HTERT RPE-1 (cell line): Measurements from ENCODE around the gene TMEM253.

Experiments used
- in situ Hi-C: fragments of 300-500 bp; cut with MboI; formaldehyde crosslinking; loops from 4 replicates; pipeline ENCODE4 v1.14.3; 2020; ENCODE audit warnings: low sequenced_read_pairs

The TMEM253 gene

GRCh38 chr14:21100931-21101330 is at the start of gene TMEM253:
TSS of gene TMEM253 (plus strand) at chr14:21101066. CDS start at chr14:21101344, 278 bp downstream.
- in situ Hi-C loops = no loop called here

- in situ Hi-C loops = no loop called here
Observed at GRCh38 chr14:21053184-21054122, 47.4 kb upstream of the TMEM253 start.

- in situ Hi-C loops = no loop called here
Observed at GRCh38 chr14:21054123-21054767, 46.6 kb upstream of the TMEM253 start.

GRCh38 chr14:21054768-21055145 is 46.1 kb upstream of the TMEM253 start:
- in situ Hi-C loops = no loop called here

GRCh38 chr14:21055432-21056117 is 45.3 kb upstream of the TMEM253 start:
- in situ Hi-C loops = no loop called here

GRCh38 chr14:21056520-21057163 is 44.2 kb upstream of the TMEM253 start:
- in situ Hi-C loops = no loop called here

- in situ Hi-C loops = no loop called here
Observed at GRCh38 chr14:21057803-21058675, 42.8 kb upstream of the TMEM253 start, which contains the start of gene RNASE8. TSS of gene RNASE8 (plus strand) at chr14:21057822. CDS start at chr14:21057893, 71 bp downstream.

- in situ Hi-C loops = no loop called here
Observed at GRCh38 chr14:21058903-21059302, 42.0 kb upstream of the TMEM253 start.

- in situ Hi-C loops = no loop called here
Observed at GRCh38 chr14:21059842-21060613, 40.8 kb upstream of the TMEM253 start.

- in situ Hi-C loops = no loop called here
Observed at GRCh38 chr14:21060614-21061346, 40.1 kb upstream of the TMEM253 start.

- in situ Hi-C loops = no loop called here
Observed at GRCh38 chr14:21061347-21061668, 39.6 kb upstream of the TMEM253 start.

GRCh38 chr14:21063479-21063878 is 37.4 kb upstream of the TMEM253 start:
- in situ Hi-C loops = no loop called here

GRCh38 chr14:21066882-21067502 is 33.9 kb upstream of the TMEM253 start:
- in situ Hi-C loops = no loop called here

- in situ Hi-C loops = no loop called here
Observed at GRCh38 chr14:21068521-21069387, 32.1 kb upstream of the TMEM253 start.

- in situ Hi-C loops = no loop called here
Observed at GRCh38 chr14:21069388-21070082, 31.3 kb upstream of the TMEM253 start.

- in situ Hi-C loops = no loop called here
Observed at GRCh38 chr14:21070083-21070609, 30.7 kb upstream of the TMEM253 start, which contains the start of gene ARHGEF40. TSS of gene ARHGEF40 (plus strand) at chr14:21070304. CDS start at chr14:21070397, 93 bp downstream.
